Inflammatory macrophage treated with lipopolysaccharide for 1 hour (primary cell): Measurements from ENCODE around the gene ODF2.
A peak's percentile ranks its signal among the peaks of the same experiment; 100 is the strongest.
"Not testable (repeated sequence)": the region's sequence is repeated elsewhere in the genome, so short reads cannot be mapped to it uniquely, and the experiment has no call there.

Experiments
- DNase-seq, 2 donors: peaks; one replicate each; pipeline ENCODE4 v3.0.0-alpha.2; 2020 to 2022

The ODF2 gene

DNA sequence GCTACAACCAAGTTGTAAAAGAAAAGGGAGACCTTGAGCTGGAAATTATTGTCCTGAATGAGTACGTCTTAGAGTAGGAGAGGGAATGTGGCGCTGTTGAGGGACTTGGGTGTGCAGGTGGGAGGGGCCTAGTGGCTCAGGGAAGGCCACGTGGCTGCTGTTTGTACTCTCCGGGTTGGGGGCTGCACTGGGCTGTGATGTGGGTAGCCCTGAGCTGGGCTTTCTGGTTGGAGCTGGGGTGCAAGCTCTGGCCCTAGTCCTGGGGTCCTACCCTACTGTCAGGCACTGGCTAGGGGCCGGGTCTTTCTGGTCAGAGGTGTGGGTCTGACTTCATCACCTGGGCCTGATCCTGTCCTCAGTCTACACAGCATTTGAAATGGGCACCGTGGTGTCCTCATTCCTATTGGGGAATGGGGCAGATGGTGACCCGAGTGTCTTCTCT, 29.6 kb downstream of the ODF2 start:
- DNase-seq: no peak

DNA sequence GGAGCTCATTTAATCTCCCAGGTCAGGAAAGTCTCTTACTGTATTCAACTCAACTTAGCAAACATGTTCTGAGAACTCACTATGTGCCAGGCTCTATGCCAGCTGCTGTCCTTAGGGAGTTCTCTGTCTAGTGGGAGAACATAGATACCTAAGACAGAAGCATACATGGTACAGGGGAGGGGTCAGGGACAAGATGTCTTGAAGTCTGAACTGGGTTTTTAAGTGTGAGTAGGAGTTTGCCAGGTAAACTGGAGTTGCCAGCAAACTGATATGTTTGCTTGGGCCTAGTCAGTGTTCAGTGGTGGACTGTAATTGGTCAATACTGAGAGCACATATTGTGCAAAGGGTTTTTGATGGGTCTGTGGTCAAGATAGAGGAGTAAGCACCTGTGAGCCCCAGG, 30.4 kb downstream of the ODF2 start:
- no peak for DNase-seq

DNA sequence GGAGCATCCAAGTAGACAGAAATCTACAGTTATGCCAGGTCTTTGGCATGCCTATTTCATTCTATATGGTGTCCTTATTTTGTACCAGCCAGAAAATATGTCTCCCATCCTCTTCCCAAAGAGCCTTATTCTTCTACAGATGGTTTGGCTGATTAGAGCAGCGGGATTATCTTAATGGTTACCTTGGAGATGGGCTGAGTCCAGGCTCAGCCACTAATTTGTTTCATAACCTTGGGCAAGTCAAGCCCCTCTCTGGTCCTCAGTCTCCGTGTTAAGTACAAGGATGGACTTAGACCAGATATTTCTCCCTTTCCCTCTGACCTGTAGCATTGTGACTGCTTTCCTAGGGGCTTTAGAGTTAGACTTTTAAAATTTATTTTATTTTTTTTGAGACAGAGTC, 37.6 kb downstream of the ODF2 start:
- DNase-seq: no peak

DNA sequence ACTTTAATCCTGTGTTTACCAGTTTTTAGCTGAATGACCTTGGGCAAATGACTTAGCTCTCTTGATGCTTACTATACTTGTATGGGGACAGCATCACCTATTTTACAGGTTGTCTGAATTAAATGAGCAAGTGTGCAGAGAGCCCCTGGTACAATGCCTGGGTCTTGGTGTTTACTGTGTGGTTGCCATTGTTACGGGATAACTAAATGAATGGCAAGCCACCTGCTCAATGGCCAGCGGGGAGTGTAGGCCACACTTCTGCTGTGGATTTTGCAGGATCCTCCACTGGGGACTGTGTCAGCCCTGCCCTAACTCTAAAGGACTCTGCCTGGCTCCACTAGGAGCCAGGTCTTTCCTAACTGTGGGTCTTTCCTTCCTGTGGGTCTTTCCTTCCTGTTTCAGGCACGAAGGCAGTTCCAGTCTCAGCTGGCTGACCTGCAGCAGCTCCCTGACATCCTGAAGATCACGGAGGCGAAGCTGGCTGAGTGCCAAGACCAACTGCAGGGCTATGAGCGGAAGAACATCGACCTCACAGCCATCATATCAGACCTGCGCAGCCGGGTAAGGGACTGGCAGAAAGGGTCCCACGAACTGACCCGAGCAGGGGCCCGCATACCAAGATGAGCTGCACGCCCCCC, 38.4 kb downstream of the ODF2 start:
- DNase-seq: peak; percentile 30 to 31

DNA sequence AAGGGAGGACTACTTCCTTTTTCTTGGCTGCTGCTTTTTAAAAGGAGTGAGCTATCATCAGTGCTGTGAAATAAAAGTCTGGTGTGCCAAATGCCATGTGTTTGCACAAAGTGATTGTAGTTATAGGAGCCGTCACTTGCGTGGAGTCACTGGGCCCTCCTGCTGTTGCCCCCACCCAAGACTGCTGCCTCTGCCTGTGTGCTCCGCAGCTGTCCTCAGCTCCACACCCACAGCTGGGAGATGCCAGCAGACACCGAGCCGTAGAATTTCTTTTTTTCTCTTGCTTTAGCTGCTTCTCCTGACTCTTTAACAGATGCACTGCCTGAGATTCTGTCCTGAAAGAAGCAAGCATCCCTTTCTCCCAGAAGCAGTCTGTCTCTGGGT, 38.9 kb downstream of the ODF2 start:
- no peak for DNase-seq

DNA sequence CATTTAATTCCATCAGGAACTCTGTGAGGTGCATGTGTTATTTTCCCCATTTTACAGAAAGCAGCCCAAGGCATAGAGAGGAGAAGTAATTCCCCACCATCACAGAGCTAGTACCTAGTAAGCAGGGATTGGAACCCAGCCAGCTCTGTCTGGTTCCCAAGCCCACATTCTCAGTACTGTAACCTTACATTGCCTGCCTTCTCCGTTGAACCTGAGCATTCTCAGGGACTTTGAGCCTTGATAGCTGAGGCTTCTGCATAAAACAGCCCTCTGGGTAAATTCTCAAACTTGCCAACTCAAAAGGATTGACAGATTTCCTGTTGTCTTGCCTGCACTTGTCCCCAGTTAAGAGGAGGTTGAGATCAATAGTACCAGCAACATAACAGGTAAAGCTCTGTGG, 39.5 kb downstream of the ODF2 start:
- DNase-seq: no peak

DNA sequence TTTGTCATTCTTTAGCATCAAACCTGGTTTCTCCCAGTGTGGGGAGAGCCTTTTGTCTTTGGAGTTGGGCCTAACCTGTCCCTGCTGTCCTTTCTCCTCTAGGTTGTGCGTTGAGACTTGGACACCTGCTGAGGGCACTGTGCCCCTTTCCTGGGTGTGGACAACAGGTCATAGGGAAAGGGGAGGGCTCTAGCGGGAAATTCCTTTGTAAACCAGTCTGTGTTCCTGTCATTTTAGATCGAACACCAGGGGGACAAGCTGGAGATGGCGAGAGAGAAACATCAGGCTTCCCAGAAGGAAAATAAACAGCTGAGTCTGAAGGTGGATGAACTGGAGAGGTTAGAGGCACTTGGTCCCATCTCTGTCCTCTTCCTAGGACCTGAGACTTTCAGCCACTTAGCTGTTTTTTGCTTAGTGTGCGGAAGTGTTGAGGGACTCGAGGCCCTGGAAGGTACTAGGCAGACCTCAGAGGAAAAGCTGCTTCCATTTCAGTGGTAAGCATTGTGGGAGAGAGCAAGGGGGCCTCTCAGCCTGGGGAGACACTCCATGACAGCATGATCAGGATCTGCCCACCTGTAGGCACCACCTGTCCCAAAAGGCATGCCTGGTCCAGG, 40.1 kb downstream of the ODF2 start:
- DNase-seq: no peak

DNA sequence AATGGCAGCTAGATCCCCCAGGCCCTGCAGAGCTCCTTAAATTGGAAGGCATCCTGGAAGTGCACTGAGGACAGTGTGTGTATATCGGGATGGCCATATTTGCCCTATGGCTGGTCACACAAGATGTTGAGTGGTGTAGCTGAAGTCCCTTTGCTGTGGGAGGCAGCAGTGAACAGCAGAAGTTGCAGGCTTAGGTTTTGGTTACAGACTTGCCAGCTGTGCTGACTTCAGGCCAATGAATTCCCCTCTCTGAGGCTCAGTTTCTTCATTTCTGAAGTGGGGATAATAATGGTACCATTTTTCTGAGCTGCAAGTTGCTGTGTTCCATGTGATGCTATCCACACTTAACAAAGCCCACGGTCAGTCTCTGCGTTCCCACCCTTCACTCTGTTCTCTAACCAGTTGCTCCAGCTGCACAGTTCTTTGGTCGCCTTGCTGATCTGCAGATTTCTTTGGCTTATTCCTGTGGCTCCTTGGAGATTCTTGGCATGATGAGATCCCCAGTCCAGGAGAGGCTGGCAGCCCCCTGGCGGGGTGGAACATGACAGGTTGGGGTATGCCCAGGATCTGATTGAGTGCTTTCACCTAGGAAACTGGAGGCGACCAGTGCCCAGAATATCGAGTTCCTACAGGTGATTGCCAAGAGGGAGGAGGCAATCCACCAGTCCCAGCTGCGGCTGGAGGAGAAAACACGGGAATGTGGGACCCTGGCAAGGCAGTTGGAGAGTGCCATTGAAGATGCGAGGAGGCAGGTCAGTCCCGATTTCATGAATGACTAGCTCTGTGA, 42.2 kb downstream of the ODF2 start:
- no peak for DNase-seq

DNA sequence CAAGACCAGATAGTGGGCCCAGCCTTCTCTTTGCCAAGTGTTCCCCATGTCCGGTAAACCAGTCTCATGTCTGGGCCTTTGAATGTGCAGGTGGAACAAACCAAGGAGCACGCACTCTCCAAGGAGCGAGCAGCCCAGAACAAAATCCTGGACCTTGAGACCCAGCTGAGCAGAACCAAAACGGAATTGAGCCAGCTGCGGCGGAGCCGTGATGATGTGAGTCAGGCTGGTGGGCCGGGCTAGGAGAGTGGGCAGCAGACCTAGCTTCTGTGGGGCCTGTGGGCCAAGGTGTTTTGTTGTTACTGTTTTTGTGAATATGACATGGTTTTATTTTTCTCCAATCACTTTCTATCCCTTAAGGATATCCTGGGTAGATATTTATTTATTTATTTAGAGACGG, 43.1 kb downstream of the ODF2 start:
- no peak for DNase-seq

DNA sequence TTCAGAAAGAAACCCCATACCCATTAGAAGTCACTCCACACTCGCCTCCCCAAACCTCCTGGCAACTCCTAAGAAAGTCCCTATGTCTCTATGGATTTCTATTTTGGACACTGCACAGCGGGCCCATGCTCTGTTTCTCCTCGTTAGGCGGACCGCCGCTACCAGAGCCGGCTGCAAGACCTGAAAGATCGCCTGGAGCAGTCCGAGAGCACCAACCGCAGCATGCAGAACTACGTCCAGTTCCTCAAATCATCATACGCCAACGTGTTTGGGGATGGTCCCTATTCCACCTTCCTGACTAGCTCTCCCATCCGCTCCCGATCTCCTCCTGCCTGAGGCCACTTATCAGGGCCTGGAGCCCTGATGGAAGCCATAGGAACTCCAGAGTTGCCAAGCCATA, 44.1 kb downstream of the ODF2 start:
- no peak for DNase-seq

DNA sequence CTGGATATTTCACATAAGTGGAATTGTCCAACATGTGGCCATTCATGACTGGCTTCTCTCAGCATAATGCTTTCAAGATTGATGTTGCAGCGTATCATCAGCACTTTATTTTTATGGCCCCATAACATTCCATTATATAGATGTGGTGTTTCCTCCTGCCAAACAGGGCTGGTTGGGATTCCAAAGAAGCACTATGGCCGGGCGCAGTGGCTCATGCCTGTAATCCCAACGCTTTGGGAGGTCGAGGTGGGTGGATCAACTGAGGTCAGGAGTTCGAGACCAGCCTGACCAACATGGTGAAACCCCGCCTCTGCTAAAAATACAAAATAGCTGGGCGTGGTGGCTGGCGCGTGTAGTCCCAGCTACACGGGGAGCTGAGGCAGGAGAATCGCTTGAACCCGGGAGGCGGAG, 47.6 kb downstream of the ODF2 start:
- not testable (repeated sequence) for DNase-seq

DNA sequence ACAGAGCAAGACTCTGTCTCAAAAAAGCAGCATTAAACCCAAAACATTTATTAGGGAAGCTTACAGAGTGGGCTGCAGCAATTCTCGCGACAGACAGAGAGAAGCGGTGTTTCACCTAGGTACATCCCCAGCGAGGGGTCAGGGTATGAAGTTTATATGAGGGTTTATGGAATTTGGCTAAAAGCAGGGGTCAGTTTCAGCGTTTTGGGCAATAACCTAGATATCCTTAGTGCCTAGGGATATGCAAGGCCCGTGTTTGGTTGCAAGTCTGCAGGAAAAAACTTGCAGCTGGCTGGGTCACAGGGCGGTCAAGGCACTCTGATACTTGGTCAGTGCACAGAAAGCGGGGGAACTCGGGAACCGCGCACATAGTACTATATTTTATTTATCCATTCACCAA, 48.1 kb downstream of the ODF2 start:
- no peak for DNase-seq

DNA sequence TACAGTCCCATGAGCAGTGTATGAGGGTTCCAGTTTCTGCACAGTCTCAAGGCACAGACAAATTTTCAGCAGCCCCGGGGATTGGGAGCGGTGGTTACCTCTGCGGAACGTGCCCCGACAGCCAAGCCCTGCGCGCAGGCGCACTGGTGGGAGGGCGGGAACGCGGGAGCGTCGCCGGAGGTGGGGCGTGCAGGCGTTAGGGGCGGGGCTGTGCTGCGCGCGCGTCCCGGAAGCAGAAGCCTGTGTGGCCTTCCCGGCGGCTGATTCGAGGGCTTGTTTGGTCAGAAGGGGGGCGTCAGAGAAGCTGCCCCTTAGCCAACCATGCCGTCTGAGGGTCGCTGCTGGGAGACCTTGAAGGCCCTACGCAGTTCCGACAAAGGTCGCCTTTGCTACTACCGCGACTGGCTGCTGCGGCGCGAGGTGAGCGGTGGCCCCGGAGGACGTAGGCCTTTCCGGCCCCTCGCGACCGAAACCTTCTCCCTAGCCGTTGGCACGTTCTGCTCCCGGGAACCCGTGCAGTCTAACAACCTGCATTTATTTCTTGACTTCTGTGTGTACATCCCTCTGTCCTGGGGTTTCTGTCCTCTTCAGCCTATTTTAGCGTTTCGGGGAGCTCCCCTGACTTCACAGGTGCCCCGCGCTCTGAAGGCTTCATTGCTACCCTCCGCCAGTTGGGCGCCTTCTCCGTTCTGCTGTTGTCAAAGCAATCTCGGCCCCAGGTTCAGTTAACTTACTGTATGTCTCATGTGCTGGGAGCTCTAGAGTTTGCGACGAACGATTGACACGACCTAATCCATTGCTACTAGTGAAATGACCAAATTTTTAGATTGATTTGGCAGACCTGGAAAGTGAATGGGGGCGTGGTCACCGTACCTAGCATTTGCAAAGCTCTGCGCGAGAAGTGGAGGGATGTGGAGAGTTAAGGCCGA, 48.9 kb downstream of the ODF2 start, which contains the start of gene GLE1:
Gene GLE1, plus strand, starts transcription at position 235 of the 929 bp plus-strand sequence. Its CDS starts 87 bp downstream, at position 322.
- peak; percentile 87 to 97 for DNase-seq

DNA sequence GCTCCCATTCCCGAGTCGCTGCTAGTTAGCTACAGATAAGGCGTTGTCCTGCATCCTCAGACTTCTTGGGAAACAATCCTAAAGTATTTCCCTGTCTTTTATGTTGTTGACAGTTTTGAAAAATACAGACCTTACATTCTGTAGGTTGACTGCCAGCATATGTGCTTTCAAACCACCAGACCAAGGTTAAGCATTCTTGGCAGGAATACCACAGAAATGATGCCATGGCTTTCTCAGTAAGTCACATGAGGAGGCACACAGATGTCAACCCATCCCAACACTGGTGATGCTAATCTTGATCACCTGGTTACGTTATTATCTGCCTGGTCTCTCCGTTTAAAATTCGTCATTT, 49.6 kb downstream of the ODF2 start:
- no peak for DNase-seq

DNA sequence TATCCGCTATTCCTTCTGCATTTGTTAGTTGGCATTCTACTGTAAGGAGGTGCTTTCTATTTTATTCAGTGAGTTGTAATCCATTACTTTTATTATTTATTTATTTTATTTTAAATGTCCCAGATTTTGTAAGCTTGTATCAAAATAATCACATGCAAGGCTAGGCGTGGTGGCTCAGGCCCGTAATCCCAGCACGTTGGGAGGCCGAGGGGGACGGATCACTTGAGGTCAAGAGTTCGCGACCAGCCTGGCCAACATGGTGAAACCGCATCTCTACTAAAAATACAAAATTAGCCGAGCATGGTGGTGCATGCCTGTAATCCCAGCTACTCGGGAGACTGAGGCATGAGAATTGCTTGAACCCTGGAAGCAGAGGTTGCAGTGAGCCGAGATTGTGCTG, 50.1 kb downstream of the ODF2 start:
- DNase-seq: not testable (repeated sequence)

DNA sequence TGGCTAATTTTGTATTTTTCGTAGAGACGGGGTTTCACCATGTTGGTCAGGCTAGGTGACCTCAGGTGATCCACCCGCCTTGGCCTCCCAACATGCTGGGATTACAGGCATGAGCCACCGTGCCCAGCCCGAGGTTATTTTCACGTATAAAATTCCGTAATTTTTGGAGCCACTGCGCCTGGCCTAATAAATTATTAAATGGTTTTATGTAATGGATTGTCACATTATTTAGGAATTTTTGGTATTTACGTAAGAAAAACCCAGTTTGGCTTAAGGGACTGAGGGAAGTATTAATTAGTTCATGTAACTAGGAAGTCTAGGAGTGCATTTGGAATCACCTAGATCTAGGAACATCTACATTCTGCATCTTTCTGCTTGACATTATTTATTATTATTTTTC, 57.0 kb downstream of the ODF2 start:
- no peak for DNase-seq

DNA sequence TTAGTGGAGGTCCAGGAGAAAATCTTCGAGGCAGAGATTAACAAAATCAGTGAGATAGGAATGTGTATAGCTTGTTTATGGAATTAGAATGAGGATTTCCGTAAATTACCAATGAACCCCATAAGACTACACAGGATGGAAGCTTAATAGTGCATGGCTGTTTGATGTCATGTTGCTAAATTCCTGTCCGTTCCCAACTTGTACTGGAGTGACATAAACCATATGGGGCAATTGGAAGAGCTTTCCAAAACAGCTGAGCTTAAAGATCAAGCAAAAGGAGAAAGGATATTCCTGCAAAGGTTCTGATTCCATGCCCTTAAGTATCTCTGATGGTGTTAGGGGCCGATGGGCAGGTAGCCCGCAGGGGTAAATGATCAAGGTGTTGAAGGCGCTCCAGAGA, 66.2 kb downstream of the ODF2 start:
- DNase-seq: no peak

DNA sequence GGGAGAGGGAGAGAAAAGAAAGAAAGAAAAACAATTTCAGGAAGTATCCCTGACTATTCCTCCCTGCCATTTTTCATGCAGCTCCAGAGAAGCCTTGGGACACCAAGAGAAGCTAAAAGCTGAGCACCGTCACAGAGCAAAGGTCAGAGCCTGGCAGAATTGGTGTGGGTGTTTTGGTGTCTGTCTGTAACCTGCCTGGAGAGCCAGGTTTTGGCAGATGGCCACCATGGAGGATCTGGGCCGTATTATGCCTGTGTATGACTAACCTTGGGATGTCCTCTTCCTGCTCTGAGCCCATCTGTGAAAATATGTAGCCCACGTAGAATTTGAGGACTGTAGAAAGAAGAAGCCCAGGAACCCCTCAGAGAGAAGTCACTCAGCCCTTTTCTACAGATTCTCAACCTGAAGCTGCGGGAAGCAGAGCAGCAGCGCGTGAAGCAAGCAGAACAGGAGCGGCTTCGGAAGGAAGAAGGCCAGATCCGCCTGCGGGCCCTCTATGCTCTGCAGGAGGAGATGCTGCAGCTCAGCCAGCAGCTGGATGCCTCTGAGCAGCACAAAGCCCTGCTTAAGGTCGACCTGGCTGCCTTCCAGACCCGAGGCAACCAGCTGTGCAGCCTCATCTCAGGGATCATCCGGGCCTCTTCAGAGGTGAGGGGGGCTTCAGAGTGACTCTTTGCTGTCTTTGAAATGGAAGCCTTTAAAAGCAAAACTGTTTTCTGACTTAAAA, 67.6 kb downstream of the ODF2 start:
- no peak for DNase-seq

DNA sequence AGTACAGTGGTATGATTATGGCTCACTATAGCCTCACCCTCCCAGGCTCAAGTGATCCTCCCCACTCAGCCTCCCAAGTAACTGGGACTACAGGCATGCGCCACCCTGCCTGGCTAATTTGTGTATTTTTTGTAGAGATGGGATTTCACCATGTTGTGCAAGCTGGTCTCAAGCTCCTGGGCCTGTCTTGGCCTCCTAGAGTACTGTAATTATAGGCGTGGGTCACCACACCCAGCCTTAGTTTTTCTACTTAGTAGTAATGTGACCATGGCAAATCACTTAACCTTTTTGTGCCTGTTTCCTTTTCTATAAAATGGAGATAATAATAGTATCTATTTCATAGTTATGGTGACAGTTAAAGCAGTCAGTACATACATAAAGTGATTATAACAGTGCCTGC, 70.9 kb downstream of the ODF2 start:
- no peak for DNase-seq

DNA sequence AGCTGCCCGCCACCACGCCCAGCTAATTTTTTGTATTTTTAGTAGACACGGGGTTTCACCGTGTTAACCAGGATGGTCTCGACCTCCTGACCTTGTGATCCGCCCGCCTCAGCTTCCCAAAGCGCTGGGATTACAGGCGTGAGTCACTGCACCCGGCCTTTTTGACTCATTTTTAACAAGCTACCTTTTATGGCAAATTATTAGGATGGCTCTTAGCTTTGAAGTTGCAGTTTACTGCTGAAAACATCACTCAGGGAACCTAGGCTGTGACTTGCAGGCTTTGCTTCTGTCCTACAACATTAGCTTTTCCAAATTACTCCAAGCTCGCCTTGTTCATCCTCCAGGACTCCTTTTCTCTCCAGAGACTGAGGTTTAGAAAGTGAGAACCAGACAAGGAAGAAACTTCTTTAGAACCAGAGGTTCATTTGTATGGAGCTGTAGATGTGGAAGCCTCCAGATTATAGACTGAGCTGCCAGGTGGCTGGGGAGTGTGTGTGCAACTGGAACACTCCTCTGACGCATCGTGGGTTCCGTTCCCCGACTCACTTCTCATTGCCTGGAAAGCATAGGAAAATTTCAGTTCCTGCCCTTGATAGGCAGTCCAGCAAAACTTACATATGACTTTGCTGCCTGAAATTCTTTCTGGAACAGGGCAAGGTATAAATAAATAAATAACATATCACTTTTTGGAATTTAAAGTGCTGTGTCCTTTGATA, 72.8 kb downstream of the ODF2 start:
- no peak for DNase-seq

DNA sequence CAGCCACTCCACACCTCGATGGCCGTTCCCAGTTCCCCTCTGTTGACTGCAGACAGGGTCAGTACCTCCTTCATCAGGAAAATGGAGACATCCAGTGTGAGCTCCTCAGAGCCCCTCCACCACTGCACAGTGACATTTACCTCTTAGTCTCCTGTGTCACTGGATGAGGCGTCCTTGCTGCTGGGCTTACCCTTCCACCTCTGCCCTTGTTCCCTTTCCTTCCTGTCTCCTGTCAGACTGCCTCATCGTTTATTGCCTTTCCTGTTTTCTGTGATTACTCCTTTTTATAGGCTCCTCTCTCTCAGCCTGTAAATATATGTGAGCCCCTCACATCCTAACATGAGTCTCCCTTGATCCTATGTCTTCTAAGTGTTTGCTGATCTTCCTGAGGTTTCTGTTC, 73.4 kb downstream of the ODF2 start:
- DNase-seq: no peak

DNA sequence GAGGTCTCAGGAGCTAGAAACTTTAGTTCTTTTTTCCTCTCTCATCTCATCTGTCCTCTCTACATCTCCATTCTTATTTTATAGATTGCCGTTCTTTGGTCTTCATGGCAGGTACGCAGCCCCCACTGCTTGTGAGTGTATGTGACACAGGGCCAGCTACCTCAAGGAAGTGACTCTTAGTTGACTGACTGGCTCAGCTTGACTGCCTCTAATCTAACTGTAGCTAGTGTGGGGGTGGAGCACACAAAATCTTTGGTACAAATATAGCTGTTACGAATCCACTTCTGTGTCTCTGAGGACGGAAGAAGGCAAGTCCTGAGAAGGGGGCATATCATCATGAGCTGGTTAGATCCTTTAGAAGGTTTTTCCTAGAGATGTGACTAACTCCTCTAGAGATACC, 76.8 kb downstream of the ODF2 start:
- DNase-seq: no peak
